ENCODE data around the gene UFD1. TPM values are rescaled to one million over a fixed set of nuclear protein-coding genes. Genes with fewer than 3 reads are reported as not detected.

The UFD1 gene
- total and polyA plus RNA-seq, 9 of the 15 experiments (the other 6 are each of a cell fraction or from before 2014, with no cell fraction given) = 238 to 645 (median 363) TPM

GRCh38 chr22:19509923-19510322 is 30.9 kb upstream of the UFD1 start:
- Histone ChIP-seq H3K27me3 (ENCODE audit: control insufficient read depth in 2 of 2, insufficient read depth in 2 of 2, low read length in 2 of 2) (no peaks in the 10 kb centered on the region), H3K4me2 (ENCODE audit: insufficient read depth, low read length) (no peak overlapping the region), H3K9ac (ENCODE audit: insufficient read depth in 1 of 2, low read depth in 2 of 2, low read length in 2 of 2) (no peak overlapping the region), H3K4me1 (replicated peaks in 1 of 2; ENCODE audit: control insufficient read depth in 2 of 2, insufficient read depth in 2 of 2, low read length in 2 of 2) (peaks cover 0 to 5% of the 10 kb centered on the region in 2 experiments; a peak in 1 of 5 replicates), H3K27ac (ENCODE audit: extremely low read depth, low read depth, low read length) (no peak overlapping the region), H2AFZ (ENCODE audit: low read depth, low read length) (no peak overlapping the region), H3K79me2 (ENCODE audit: control insufficient read depth, insufficient read depth, low read length) (no peaks in the 10 kb centered on the region), H3K4me3 (no peak overlapping the region), H3K9me1 (ENCODE audit: control insufficient read depth, insufficient read depth, low read length) (peaks cover 4% of the 10 kb centered on the region), H3K36me3 (ENCODE audit: control insufficient read depth, insufficient read depth, low read length) (peaks cover 99% of the 10 kb centered on the region), H3K9me3 (replicated peaks; ENCODE audit: control insufficient read depth, insufficient read depth, low read depth, low read length) (no peaks in the 10 kb centered on the region), H4K20me1 (replicated peaks; ENCODE audit: control insufficient read depth, insufficient read depth, low read length) (peaks cover 13% of the 10 kb centered on the region; the same call in 1 of the 2 replicates)
- DNase-seq (ENCODE audit: extremely low read depth in 1 of 4, low spot score in 3 of 4) (no peak), ATAC-seq (no peak), FAIRE-seq (no peak)
- intact Hi-C loops (cut with micrococcal nuclease) (no loop called here), in situ Hi-C loops (cut with MboI) (loop anchor here (10.0 kb wide), 1 partner anchor 835 kb away; no protein-coding TSS in a partner anchor)
- ChIA-PET CTCF (ENCODE audit: low intra/inter-chr PET ratio) (no interaction called here), POLR2A (interaction anchor here (0.8 to 6.3 kb wide), 9 partner anchors 8 to 335 kb away, joined by 3 to 46 read pairs (median 4); no protein-coding TSS in a partner anchor)
- 92% methylated on average over 2 of the region's 2 CpGs for WGBS (ENCODE audit: insufficient coverage, low coverage, missing lambda C conversion rate)
- no TSS peak for BruUV-seq (replicated peaks)
- TF ChIP-seq PRPF4 (IDR thresholded peaks at IDR 0.05; ENCODE audit: insufficient read depth, low read depth, low read length, poor library complexity, severe bottlenecking) (no peak), HMG20B (CRISPR knock-in tag; IDR thresholded peaks at IDR 0.05) (no peak), FOXK1 (CRISPR knock-in tag; IDR thresholded peaks at IDR 0.05; ENCODE audit: borderline replicate concordance) (0 out of 2 replicates have a peak, but pooled peaks have one; percentile 51), USF1 (CRISPR knock-in tag; IDR thresholded peaks at IDR 0.05) (0 out of 2 replicates have a peak, but pooled peaks have one; percentile 7), HINFP (tag; conservative IDR thresholded peaks at IDR 0.05; ENCODE audit: low read depth) (no peak), POU5F1 (IDR thresholded peaks at IDR 0.05; ENCODE audit: borderline replicate concordance, low read depth, low read length, partially characterized antibody) (peak; percentile 37), ATF1 (CRISPR knock-in tag; IDR thresholded peaks at IDR 0.05) (0 out of 2 replicates have a peak, but pooled peaks have one; percentile 7), ATF1 (tag; IDR thresholded peaks at IDR 0.05) (no peak), SMARCC2 (IDR thresholded peaks at IDR 0.05; ENCODE audit: low read depth) (no peak)
